Iris pigment epithelial cell (primary cell): ENCODE data around the gene USB1.

Experiments used
- DNase-seq: peaks from one replicate; pipeline ENCODE4 v3.0.0-alpha.2; 2011; ENCODE audit warnings: low read depth

Gene USB1

GRCh38 chr16:57995721-57996405 is 5.3 kb upstream of the USB1 start:
- no peak for DNase-seq

GRCh38 chr16:57996406-57997175 is 4.6 kb upstream of the USB1 start:
- DNase-seq = no peak

GRCh38 chr16:57997176-57997527 is 4.1 kb upstream of the USB1 start:
- DNase-seq = no peak

- no peak for DNase-seq
Observed at GRCh38 chr16:57997528-57998265, 3.5 kb upstream of the USB1 start.

DNA sequence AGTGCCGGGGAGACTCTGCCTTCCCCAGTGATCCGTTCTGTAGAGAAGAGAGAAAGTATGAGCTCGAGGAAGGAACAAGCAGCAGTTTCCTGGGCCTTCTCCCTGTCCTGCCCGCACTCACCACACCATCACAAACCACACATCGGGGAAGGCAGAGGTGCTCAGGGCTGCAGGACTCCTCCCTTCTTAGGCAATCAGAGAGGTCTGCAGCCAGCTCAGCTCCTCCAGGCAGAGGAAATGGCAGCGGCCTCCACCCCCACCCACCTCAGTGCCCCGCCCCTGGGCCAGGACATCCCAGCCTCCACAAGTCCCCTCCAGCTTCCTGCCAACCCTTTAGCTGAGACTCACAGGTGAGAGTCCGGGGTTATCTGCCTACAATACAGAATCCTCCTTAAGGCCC is 2.7 kb upstream of the USB1 start:
- peak; percentile 78 for DNase-seq

DNA sequence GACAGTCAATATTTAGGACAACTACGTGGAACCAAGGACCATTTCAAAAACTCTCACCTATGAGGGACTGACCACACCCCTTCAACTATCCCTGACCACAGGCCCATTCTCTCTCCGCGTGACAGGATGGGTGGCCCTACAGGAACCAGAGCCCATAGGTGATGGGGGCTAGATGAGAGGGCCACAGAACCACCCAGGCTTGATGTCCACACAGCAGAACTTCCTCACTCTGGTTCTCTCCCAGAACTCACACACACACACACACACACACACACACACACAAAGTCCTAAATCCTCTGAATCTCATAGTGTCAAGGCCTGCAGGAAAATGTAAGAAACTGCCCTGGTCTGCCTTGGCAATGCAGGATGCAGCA is 2.2 kb upstream of the USB1 start:
- no peak for DNase-seq

- peak; percentile 43 for DNase-seq
Observed at GRCh38 chr16:57999366-57999970, 1.7 kb upstream of the USB1 start.

GRCh38 chr16:57999971-58000705 is 1.1 kb upstream of the USB1 start, which contains the start of gene ZNF319:
ZNF319 (minus strand) TSS chr16:58000672; CDS start chr16:57998265, 2,407 bp downstream.
- peak; percentile 20 for DNase-seq

GRCh38 chr16:58001781-58002415 is 691 bp downstream of the USB1 start:
- DNase-seq = no peak

DNA sequence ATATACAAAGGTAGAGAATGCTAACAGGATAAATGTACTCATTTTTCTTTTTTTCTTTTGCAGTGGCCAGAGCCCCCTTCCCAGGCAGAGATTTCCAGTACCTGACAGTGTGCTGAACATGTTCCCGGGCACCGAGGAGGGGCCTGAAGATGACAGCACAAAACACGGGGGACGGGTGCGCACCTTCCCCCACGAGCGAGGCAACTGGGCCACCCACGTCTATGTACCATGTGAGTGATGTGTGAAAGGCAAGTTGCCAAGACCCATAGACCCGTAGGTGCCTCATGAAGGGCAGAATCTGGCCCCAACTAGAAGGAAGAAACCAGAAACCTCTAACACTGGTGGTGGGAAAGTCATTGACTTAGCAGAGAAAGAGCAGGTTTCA is 1.2 kb downstream of the USB1 start:
- DNase-seq = no peak

GRCh38 chr16:58002936-58003335 is 1.7 kb downstream of the USB1 start:
- DNase-seq = no peak

DNA sequence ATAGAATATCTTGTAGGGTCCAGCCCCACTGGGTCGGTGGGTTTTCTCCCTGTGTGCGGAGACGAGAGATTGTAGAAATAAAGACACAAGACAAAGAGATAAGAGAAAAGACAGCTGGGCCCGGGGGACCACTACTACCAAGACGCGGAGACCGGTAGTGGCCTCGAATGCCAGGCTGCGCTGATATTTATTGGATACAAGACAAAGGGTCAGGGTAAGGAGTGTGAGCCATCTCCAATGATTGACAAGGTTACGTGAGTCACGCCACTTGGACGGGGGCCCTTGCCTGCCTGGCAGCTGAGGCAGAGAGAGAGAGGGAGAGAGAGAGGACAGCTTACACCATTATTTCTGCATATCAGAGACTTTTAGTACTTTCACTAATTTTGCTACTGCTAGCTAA is 3.5 kb downstream of the USB1 start:
- DNase-seq = peak; percentile 54

DNA sequence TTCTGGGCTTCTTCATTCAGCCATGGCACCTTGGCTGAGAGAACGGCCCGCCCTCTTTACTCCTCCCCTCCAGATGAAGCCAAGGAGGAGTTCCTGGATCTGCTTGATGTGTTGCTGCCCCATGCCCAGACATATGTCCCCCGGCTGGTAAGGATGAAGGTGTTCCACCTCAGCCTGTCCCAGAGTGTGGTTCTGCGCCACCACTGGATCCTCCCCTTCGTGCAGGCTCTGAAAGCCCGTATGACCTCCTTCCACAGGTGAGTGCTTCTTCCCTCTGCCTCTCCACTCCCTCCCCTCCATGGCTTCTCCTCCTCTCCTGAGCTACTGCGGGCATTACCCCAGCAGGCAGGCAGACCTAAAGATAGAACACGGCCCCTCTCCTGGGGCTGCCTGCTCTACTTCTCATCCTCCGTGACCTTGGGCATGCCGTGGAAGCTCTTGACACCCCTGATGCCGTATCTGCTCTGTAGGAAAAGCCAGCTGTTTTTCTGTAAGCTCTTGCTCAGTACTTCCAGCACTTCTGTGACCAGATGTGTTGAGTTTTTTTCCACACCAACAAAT is 8.7 kb downstream of the USB1 start:
- no peak for DNase-seq

GRCh38 chr16:58010886-58011285 is 9.7 kb downstream of the USB1 start:
- no peak for DNase-seq

DNA sequence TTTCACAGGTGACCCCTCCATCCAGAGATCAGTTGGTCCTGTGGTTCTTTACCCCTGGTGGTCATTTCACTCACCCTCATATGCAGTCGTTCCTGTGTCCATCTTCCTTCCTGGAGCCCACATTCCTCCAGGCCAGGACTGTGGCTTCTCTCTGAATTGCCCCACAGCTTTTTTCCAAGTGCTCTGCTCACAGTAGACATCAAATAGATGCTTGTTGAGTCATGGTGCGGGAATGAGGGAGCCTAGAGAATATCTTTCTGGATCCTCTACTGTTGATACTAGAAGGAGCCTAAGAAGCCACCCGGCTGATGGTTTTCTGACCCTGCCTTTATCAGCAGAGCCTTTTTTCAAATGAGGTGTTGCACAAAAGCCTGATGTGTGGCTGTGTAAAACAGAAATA is 10.4 kb downstream of the USB1 start:
- peak; percentile 78 for DNase-seq

DNA sequence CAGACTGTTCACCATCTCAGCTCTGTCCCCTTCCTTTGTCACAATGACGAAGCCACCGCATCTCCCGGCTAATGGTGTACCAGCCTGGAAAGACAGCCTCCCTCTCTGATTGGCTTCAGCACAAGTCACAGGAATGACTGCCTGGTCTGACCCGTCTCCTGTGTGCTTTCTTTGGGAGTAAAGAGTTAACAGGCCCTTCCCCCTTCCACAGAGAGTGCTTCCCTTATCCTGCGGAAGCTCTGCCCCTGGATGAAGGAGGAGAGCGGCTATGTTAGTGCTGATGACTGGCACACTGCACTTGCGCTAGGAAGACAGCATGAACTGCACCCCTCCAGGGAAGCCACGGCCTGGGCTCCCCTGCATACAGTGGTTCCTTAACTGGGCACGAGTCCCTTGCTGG is 11.3 kb downstream of the USB1 start:
- DNase-seq = no peak

DNA sequence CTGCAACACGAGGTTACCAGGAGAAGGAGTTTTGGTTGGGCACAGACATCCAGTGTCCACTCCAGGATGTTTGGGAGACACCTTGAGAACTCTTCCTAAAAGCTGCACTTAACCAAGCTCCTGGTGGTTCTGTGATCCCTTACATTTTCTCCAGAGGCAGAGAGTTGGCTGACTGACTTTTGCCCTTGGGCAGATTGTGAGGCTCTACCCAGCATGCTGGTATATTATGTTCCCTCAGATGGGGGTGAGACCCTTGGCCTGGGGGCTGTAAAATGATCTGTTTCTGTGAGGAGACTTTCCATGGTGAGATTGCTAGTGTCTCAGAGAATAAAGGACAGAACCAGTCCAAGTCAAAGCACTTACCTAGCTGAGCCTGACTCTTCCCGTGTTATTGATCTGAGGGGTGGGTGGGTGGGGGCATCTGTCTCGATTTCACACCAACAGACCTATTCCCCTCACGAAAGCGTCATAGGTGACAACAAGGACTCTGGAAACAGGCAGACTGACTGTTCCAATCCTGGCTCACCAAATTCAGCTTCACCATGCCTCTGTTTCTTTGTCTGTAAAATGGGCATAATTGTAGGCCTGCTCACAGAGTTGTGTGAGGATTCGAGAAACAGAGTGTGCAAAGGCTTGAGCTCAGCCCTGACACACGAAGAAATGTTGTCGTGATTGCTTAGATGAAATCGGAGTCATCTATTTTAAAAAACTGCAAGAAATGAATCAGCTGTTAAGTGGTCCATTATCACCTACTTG is 12.2 kb downstream of the USB1 start:
- DNase-seq = no peak

- DNase-seq = no peak
Observed at GRCh38 chr16:58016840-58017446, 15.7 kb downstream of the USB1 start.

GRCh38 chr16:58018803-58019202 is 17.6 kb downstream of the USB1 start:
- no peak for DNase-seq
